NAMALWA (cell line): ENCODE measurements around the gene DBNDD2.

Experiments
- DNase-seq: peaks from one replicate; pipeline ENCODE4 v3.0.0-alpha.2; 2015; ENCODE audit warnings: low spot score

Gene DBNDD2, protein sequence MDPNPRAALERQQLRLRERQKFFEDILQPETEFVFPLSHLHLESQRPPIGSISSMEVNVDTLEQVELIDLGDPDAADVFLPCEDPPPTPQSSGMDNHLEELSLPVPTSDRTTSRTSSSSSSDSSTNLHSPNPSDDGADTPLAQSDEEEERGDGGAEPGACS

DNA sequence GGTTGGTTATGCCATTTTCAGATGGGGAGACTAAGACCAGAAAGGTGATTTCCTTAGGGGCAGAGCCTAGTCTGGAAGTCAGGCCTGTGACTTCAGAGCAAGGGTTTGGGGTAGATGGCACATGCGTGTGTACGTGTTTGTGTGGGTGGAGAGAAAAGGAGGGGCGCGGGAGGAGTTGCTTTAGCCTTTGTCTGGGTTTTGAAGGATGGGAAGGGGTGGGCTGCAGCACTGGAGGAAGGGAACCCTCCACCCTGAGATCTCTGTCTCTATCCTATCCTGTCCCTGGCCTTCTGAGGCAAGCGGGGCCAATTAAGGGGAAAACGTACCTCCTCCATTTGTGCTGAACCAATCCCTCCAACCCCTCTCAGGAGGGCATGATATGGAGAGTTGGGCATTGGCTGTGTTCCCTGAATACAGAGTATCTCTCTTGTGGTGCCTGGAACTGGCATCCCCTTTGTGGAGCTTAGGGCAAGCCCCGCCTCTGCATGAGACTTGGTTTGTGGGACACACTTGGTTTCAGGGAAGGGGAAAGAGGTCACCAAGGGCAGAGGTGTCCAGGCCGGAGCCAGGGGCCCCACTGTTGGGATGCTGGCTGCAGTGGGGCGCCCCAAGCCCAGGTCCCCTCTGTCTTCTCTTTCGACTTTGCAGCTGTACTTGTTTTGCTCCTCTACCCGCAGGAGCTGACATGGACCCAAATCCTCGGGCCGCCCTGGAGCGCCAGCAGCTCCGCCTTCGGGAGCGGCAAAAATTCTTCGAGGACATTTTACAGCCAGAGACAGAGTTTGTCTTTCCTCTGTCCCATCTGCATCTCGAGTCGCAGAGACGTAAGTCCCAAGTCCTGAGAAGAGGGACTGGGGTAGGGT lies at the start of gene DBNDD2:
TSS of gene DBNDD2 (plus strand) at position 507 of the 863 bp plus-strand sequence. CDS start at position 686, 179 bp downstream.
- no peak for DNase-seq

DNA sequence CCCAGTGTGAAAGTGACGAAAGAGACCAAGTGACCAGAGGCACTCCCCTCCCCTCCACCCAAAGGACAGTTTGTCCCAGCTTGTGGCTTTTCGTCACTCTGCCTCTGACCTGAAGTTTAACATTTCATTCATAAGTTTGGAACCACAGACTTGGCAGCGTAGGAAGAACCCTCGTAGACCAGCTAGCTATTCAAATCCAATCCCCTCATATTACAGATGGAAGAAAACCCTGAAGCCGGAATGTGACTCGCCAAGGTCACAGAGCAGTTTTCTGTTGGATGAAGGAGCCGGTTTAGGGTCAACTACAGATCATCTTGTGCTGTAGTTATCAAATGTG lies 49.1 kb upstream of the DBNDD2 start:
- DNase-seq = no peak

DNA sequence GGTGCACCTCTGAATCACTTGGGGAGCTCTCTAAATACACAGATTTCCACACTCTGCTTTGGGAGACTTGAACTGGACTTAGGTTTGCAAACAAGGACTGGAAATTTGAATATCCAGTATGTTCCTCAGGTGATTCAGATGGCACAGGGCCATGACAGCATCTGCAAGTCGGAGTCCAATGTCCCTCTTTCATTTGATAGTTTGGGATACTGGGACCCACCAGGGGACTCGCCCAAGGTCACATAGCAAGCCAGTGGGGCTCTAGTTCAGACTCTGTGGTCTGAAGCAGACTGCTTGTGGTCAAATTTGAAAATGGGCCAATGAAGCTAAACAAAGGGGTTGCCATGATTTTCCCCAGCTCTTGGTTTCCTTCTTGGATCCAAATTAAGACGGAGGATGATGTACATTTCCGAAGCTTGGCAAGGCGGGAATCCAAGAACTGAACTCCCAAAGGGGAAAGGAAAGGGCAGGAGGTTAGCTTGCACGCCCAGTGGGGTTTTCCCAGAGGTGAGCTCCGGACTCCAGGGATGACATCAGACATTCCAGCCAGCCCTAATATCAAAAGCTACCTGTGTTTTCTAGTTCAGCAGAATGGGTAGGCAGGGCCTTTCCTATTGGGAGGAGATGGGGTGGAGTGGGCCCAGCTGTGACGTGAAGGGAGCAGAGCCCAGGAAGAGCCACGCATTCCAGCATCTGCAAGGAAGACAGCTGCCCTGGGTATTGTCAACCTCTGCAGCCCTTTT lies 48.5 kb upstream of the DBNDD2 start:
- no peak for DNase-seq

DNA sequence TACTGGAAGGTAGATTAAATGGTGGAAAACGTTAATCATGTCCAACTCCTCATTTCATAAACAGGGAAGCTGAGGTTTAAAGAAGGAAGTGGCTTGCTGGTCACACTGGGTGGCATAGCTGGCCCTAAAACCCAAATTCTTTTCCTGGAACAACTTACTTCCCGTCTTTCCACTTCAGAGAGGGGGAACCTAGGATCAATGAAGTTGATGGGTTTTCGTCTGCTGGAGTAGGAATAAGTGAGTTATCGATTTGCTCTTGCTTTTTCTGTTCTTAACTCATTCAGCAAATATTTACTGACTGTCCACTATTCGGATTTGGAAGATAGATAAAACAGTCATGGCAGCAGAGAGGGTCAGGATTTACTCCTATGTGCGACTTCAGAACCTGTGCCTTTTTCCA lies 46.3 kb upstream of the DBNDD2 start:
- no peak for DNase-seq

DNA sequence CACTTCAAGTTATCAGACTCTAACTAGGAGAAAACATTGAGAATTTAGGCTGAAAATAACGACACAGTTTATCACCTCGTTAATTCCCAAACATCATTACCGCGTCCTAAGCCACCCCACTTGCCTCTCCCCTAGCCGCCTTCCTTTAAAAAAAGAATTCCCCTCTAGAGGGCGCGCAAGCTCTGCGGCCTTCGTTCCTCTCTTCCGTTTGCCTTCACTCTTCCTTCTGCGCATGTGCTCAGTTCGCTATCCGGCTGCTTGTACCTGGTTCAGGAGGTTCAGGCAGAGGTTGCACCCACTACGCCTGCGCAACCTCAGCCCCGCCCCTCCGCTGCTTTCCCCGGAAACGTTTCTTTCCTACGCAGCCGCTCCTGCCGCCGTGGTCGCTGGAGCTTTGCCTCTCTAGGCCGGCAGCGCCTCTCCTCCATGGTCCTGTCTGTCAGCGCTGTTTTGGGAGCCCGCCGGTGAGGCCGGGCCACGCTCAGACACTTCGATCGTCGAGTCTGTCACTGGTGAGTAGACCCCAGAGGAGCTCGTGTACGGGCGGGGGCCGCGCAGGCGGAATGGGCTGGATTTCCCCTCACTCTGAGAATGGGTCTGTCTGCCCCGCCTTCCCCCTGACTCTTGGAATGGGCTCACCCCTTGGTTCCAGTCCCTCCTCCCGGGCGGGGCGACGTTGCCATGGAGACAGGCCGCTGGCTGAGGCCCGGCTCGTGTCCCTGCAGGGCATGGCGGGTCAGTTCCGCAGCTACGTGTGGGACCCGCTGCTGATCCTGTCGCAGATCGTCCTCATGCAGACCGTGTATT lies 45.1 kb upstream of the DBNDD2 start, which contains the start of gene SYS1:
TSS of gene SYS1 (plus strand) at position 353 of the 807 bp plus-strand sequence. CDS start at position 729, 376 bp downstream.
- DNase-seq = peak; percentile 98

DNA sequence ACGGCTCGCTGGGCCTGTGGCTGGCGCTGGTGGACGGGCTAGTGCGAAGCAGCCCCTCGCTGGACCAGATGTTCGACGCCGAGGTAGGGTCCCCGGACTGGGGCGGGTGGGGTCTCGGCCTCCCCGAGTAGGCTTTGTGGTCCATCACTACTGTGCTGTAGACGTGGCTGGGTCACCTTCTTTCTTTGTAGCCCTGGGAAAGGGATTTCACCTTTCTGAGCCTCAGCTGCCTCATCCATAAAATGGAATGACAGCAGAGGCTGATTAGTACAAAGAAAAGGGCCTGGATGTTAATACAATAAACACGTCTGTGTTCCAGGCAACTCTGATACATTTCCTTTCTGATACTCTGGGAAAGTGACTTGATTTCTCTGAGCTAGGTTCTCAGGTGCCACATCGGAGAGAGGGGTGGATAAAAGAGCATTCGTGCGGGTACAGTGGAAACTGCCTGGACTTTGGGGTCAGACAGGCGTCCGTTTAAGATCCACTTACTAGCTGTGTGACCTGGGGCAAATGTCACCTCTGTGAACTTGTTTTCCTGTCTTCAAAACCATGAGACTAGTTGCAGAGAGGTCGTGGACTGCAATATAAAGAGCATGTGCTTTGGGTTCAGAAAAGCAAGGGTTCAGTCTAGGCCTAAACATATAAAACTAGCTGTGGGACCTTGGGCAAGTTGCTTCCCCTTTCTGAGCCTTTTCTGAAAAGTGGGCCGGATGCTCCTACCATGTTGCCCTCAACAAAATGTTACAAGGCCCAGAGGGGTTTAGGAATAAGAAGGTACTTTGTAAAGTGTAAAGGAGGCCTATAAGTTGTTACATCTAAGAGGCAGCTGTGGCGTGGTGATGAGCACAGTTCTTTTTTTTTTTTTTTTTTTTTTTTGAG lies 44.2 kb upstream of the DBNDD2 start:
- DNase-seq = peak; percentile 38

DNA sequence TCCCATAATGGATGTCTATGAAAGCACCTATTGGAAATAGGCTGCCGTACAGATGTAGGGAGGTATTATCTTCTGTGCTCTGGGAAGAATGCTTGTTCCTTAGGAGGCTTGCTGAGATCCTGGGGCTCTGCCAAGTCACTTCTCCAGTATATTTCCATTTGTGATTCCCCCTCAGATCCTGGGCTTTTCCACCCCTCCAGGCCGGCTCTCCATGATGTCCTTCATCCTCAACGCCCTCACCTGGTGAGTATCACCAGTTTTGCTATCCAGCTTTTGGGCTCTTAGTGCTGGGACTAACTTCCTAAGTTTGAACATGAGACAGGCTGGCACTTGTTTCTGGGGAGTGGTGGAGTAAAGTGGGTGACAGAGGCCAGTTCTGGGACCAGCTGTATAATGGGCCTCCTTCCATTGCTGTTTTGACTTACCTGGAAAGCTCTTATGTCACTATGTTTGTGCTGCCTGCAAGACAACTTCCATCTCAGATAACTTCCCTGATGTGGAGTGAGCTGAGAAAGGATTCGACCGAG lies 42.6 kb upstream of the DBNDD2 start:
- DNase-seq = no peak

DNA sequence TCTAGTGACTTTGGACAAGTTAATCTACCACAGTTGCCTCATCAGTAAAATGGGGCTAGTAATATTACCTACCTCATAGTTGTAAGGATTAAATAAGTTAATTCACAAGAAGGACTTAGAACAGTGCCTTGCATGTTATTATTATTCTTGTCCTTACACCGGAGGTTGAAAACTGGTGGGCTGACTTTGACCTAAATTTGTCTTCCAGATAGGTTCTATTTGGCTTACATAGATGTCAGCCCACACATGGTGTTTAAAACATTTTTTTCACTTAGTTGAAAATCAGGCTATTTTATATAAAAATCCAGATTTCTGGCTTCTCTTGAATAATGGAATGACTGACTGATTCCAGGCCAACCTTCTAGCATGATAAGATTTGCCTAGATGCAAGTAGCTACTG lies 41.9 kb upstream of the DBNDD2 start:
- DNase-seq = no peak

DNA sequence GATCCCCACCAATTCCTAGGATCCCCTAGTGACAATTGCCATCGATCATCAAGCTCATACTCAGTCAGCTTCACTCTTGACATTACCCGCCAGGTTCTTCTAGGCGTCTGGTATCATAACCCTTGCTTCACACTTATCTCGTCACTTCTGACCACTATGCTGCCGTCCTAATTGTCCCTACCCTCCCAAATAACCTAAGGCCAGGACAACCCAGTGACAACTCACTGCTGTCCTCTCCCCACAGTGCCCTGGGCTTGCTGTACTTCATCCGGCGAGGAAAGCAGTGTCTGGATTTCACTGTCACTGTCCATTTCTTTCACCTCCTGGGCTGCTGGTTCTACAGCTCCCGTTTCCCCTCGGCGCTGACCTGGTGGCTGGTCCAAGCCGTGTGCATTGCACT lies 41.5 kb upstream of the DBNDD2 start:
- no peak for DNase-seq

DNA sequence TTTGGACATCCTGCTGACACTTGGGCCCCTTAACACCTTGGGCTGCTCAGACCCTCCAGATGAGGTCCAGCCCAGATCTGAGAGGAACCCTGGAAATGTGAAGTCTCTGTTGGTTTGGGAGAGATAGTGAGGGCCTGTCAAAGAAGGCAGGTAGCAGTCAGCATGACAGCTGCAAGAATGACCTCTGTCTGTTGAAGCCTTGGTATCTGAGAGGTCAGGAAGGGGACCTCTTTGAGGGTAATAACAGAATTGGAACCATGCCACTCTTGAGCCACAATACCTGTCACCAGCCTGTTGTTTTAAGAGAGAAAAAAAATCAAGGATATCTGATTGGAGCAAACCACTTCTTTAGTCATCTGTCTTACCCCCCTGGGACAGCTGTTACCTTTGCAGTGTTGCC lies 41.0 kb upstream of the DBNDD2 start:
- DNase-seq = no peak

DNA sequence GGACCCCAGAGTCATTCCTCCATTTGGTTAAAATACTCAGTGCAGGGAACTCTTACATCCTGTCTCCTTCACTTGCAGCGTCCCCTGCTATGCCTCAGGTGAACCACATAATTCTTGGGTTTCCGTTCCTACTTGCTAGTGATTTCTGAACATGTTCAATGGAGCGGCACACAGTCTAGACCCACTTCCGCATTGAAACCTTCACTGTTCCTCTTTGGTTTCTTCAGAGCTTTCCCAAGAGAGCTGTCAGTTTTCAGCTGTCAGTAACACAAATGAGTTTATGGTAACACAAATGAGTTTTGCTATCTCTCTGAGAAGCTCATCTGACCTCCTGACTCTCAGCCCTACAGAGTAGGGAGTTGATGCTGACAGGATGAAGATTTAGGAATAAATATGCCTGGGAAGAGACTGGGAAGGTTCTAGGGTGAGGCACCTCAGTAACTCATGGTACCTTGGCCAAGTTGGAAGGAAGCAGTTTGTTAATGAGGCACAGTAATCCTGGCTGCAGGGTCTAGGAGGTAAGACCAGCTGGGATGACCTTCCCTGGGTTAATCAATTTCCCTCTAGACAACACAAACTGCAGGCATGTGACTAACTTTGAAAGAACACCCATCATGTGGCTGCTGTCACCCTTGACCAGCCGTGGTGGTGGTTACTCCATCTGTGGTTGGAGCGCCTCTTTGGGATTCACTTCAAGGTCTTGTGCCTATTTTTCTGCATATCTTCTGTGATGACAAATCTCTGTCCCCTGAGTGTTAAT lies 39.7 kb upstream of the DBNDD2 start:
- DNase-seq = peak; percentile 95

DNA sequence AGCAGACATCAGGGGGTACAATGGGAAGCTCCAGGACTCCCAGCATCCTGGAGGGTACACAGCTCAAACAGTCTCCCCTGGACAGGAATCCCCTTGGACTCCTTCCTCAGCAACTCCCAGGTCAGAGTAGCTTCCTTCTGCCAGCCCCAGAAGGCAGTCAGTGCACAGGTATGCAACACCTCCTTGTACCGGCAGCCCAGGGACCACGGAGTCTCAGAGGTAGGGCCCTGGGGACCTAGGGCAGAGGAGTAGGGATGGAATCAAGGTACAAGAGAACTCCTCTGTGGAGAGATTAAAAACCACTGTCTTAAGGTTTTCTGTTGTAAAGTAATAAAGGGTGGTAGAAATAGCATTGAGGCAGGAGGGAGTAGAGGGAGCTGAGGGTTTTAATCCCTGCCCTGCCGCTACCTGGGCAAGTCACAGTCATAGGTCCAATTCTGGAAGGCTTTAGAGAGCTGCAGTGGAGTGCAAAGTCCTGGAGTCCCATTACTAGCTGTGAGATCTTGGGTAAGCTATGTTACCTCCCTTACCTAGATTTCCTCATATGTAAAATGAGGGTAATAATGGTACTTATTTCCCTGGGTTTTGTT lies 37.4 kb upstream of the DBNDD2 start:
- no peak for DNase-seq

DNA sequence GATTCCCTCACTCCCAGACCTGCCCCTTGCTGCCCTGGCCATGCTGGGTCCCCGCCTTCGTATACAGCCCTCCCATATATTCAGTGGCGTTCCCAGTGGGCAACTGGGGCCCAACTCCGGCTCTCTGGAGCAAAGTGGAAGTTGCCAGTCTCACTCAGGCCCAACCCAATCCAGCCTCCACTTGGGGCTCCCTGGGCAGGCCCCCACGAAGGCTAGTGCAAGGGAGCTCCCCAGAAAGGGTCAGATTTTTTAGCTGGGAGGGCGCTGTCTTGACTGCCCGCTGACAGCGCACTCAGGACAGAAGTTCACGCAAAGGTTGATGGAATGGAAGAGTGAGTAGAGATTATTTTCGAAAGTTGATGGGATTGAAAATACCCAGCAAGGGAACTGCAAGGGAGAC lies 35.8 kb upstream of the DBNDD2 start:
- no peak for DNase-seq

DNA sequence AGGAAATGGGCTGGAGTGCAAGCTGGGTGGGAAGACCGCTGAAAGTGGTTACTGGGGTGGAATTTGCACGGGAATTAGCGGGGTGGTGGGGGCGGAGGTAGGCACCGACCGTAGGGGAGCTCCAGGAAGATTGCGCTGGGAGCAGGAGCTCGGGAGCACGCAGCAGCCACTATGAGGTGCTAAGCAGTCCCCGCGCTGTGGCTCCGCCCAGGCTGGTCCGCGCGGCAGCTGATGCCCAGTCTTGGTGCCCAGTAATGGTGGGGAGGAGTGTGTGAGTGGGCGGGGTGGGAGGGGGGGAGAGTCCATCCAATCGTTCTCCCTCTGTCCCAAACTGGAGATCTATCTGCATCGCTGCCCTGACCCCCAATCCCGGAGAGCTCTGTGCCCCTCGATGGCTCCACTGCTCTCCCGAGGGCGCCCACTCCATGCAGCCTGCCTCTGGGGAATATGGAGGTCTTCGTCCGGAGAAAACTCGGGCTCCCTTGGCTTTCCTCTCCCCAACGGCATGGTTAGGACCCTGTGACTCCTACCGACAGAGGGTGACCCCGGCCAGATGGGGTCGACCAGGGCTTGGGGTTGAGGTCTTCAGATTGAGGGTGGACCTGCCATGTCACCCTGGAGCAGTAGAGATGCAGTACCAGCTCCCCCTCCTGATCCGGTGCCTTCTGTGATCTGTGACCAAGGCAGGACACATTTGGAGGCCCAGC lies 35.3 kb upstream of the DBNDD2 start:
- DNase-seq = no peak

DNA sequence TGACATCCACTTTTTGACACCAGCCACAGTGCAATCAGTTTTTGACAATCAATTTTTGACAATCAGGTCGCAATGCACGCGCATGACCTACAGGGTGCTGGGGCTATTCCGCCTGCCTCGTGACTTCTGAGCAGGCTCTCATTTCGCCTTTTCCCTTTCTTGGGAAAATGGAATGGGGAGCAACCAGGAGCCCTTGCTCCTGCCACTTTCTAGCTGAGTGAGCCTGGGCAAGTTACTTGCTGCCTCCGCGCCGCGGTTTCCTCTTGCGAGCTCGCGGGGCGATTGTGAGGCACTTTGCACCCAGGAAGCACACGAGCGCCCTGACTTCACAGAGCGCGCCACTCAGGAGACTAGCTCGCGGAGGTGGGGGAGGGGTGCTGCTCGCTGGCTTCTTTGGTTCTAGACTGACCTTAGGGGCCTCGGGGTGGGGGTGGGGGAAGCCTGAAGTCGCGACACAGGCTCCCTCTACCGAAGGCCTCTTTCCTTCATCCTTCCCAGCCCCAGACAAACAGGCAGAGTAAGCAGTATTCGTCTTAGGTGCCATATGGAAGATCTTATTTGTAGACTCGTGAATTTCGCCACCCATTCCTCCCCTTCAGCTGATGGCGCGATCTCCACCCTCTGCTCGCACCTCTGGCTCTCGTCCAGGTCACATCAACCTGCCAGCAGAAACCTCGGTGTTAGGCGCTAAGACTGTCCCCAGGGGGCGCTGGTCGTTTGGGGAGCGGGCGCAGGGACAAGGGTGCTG lies 34.6 kb upstream of the DBNDD2 start:
- DNase-seq = peak; percentile 87

DNA sequence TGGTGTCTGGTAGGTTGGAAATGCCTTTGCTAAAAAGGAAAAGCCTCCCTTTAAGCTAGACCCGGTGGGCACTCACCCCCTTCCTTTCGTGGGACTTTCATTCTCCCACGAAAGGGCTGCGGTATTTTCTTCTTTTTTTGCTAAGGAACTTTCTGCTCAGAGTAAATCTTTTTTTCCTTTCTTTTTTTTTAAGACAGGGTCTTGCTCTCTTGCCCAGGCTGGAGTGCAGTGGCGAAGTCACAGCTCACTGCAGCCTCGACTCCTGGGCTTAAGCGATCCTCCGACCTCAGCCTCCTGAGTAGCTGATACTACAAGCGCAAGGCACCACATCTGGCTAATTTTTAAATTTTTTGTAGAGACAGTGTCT lies 34.0 kb upstream of the DBNDD2 start:
- DNase-seq = no peak

DNA sequence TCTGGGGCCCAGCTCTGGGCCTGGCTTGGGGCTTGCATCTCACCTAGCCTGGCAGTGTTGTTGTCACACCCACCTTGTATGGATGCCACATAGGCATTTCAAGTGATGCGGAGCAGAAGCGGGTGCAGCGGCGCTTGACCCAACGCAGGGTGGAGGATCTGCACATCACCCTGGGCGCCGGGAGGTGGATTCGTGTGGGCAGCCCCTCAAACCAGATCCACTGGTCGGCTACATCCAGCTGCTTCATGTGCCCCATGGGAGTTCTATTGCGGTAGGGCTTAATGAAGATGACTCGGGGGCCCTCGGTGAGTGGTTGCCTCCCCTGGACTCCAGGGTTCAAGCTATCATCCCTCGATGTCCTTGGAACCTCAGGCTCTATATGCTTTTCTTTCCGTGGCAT lies 33.1 kb upstream of the DBNDD2 start:
- no peak for DNase-seq

DNA sequence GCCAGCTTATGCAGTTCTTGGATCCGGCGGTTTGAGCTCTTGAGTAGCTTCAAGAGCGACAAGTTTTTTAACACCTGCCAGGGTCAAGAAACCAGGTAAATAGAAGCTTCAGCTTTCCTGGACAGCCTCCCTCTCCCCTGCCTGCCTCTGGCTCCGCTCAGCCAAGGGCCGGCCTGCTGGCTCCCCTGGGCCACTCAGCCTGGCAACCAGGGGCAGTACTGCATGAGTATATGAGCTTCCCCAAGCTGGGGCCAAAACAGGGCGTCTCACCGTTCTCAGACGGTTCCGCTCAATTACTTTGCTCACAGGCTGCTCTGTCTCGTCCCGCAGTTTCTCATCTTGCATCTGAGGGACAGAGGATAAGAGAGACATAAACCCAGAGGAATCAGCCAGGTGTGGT lies 30.8 kb upstream of the DBNDD2 start:
- no peak for DNase-seq
